Measurements from ENCODE around the gene SRSF10. TPM values are rescaled to one million over a fixed set of nuclear protein-coding genes. Genes with fewer than 3 reads are reported as not detected.

SRSF10 gene
- total RNA-seq, 4 donors from 2014 or later: 75.1 to 97.5 (median 77.3) TPM

- TF ChIP-seq, protein P1, sequence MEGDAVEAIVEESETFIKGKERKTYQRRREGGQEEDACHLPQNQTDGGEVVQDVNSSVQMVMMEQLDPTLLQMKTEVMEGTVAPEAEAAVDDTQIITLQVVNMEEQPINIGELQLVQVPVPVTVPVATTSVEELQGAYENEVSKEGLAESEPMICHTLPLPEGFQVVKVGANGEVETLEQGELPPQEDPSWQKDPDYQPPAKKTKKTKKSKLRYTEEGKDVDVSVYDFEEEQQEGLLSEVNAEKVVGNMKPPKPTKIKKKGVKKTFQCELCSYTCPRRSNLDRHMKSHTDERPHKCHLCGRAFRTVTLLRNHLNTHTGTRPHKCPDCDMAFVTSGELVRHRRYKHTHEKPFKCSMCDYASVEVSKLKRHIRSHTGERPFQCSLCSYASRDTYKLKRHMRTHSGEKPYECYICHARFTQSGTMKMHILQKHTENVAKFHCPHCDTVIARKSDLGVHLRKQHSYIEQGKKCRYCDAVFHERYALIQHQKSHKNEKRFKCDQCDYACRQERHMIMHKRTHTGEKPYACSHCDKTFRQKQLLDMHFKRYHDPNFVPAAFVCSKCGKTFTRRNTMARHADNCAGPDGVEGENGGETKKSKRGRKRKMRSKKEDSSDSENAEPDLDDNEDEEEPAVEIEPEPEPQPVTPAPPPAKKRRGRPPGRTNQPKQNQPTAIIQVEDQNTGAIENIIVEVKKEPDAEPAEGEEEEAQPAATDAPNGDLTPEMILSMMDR (IDR thresholded peaks at IDR 0.05; ENCODE audit: low read depth): no peak
Observed at GRCh38 chr1:23966973-23967493, 13.1 kb downstream of the SRSF10 start.

DNA sequence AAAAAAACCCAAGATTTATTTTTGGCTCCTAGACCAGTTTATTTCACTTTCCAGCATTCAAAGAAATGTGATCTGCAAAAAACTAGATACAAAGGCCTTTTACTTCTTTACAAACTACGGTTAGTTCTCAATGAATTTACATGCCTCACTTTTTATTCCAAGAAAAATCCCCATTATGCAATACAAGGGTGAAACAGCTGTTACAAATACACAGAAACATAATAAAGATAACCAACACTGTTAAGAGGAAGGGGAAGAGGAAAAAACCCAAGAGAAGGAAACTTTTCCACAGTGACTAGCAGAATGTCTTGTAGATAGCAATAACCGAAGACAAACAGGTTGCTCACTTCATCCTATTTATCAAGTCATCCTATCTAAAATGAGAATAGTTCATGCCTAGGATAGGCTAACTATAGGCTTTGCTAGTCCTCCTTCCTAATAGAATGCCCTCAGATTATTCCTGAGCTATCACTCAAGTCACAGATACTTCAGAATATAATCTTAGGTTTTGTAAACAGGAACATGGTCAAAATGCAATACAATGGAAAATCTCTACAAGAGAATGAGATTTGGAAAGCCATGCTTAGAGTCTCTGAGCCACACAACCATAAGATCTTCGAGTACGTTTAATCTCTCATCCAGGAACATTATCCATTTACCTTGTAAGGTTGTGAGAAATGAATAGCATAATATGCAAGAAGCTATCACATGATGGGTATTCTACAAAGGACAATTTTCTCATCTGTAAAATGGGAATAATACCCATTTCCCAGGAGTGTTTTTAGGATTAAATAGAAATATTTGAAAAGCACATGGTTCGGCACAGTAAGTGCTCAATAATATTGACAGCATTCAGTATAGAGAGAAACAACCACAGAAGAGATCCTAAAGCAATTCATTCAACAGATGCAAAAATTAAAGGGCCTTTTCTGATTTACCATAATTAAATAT, 15.1 kb downstream of the SRSF10 start:
- TF ChIP-seq, protein P1 (IDR thresholded peaks at IDR 0.05; ENCODE audit: low read depth): no peak

GRCh38 chr1:23964235-23964668, 15.9 kb downstream of the SRSF10 start:
- TF ChIP-seq, protein P1 (IDR thresholded peaks at IDR 0.05; ENCODE audit: low read depth): no peak

- TF ChIP-seq, protein P1 (IDR thresholded peaks at IDR 0.05; ENCODE audit: low read depth): no peak
Observed at GRCh38 chr1:23963617-23964234, 16.4 kb downstream of the SRSF10 start.

- TF ChIP-seq, protein P1 (IDR thresholded peaks at IDR 0.05; ENCODE audit: low read depth): no peak
Observed at GRCh38 chr1:23960291-23961020, 19.7 kb downstream of the SRSF10 start.

GRCh38 chr1:23959461-23960290, 20.5 kb downstream of the SRSF10 start, which contains the start of gene PNRC2:
Gene PNRC2 (plus strand): TSS chr1:23959828. CDS start chr1:23961458, 1,630 bp downstream.
- TF ChIP-seq, protein P1 (IDR thresholded peaks at IDR 0.05; ENCODE audit: low read depth): no peak
